Activated naive CD8-positive, alpha-beta T cell treated with anti-CD3 and anti-CD28 coated beads, Interleukin-2, amount 50 U/mL, for 24 hours (primary cell): ENCODE measurements around the gene FAM83F.
A peak's percentile ranks its signal among the peaks of the same experiment; 100 is the strongest.

Experiments used
- ATAC-seq: fragments of 150-1000 bp; cut with Tn5 transposase; one replicate; pipeline ENCODE4 v1.10.0; 2021
- DNase-seq: peaks from one replicate; pipeline ENCODE4 v3.0.0; 2021
- H3K27ac Mint-ChIP-seq: one replicate; pipeline ENCODE4 v1.8.0; 2021; ENCODE audit warnings: mild to moderate bottlenecking, mixed read lengths
- H3K27me3 Mint-ChIP-seq: one replicate; pipeline ENCODE4 v1.8.0; 2021; ENCODE audit warnings: mixed read lengths
- H3K36me3 Mint-ChIP-seq: one replicate; pipeline ENCODE4 v1.8.0; 2021; ENCODE audit warnings: low read depth, mixed read lengths
- H3K4me1 Mint-ChIP-seq: one replicate; pipeline ENCODE4 v1.8.0; 2021; ENCODE audit warnings: mixed read lengths
- H3K4me3 Mint-ChIP-seq: one replicate; pipeline ENCODE4 v1.8.0; 2021; ENCODE audit warnings: mild to moderate bottlenecking, moderate library complexity, mixed read lengths
- H3K9me3 Mint-ChIP-seq: one replicate; pipeline ENCODE4 v1.8.0; 2021; ENCODE audit warnings: mixed read lengths

FAM83F gene

DNA sequence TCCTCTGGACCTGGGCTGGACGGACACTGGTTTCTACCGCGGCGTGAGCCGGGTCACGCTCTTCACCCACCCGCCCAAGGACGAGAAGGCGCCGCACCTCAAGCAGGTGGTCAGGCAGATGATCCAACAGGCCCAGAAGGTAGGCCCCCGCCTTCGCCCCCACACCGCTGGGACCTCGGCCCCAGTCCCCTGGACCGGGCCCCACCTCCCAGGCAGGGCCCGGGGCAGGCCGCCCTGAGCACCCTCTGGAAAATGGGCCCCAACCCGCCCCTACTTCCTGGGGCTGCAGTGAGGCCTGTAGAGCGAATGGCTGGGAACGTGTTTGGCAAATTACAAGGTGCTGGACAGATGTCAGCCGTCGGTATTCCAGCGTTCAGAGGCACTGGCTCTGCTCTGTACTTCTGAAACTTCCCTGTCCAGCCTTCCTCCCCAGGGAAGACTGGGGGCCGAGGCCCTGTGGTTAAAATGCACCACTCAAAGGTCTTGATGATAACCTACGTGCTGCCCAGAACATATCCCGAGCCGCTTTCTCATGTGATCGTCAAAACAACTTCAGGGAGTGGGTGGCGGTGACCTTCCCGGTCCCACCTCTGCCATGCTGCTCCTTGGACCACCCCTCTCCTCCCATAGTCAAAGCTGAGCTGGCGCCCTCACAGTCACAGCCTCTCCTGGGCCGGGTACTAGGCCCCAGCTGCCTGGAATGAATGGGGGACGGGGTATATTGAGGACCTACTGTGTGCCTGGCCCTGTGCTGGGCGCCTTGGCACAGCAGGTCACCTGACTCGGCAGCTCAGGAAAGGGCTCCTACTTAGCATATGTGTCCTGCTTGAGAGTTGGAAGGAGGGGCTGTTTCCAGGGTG lies 869 bp downstream of the FAM83F start:
- Mint-ChIP-seq H3K4me1 (peaks cover 14% of the 10 kb centered on the region), H3K36me3 (no peaks in the 10 kb centered on the region), H3K9me3 (no peaks in the 10 kb centered on the region), H3K27ac (peak overlapping the region; percentile 49), H3K4me3 (peak overlapping the region; percentile 38), H3K27me3 (peaks cover 21% of the 10 kb centered on the region)
- no peak for DNase-seq
- no peak for ATAC-seq

DNA sequence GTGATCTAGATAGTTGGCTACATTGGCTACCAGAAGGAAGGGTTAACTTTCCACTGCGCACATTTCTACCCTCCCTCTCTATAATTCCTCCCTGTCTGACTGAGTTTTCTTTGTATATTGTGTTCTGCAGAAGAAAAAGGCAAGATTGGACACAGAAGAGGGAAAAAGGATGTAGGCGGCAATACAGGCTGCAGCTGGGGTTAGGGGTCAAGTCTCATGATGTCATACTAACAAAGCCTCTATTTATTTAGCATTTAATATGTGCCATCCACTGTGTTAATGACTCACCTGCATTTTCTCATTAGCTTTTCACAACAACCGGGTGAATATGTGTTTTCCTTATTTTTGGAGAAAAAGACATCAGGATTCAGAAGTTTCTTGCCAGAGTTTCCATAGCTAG lies 2.0 kb downstream of the FAM83F start:
- Mint-ChIP-seq H3K9me3 (no peaks in the 10 kb centered on the region), H3K4me1 (peaks cover 14% of the 10 kb centered on the region), H3K4me3 (no peak overlapping the region), H3K36me3 (no peaks in the 10 kb centered on the region), H3K27ac (no peak overlapping the region), H3K27me3 (peaks cover 21% of the 10 kb centered on the region)
- no peak for ATAC-seq
- DNase-seq, result no peak

DNA sequence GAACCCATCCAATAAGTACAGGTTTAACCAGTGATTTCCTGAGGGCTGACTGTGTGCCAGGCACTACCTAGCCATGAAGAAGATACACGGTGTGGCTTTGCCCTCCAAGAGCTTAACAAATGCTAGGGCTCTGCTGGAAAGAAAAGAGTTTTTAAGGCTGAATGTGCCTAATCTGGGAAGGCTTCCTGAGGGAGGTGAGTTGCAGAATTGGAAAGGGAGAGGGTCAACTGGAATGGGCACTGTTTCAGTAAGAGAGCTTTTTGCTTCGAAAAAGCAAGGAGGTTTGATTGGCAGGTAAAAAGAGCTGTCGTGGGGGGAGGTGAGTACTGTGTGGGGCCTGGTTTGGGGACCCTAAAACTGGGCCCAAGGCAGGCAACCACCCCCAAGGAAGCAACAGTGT lies 2.7 kb downstream of the FAM83F start:
- H3K27me3 Mint-ChIP-seq, result peaks cover 22% of the 10 kb centered on the region
- H3K4me1 Mint-ChIP-seq, result peaks cover 14% of the 10 kb centered on the region
- H3K36me3 Mint-ChIP-seq, result no peaks in the 10 kb centered on the region
- DNase-seq (no peak), ATAC-seq (no peak)
- no peaks in the 10 kb centered on the region for H3K9me3 Mint-ChIP-seq
- no peak overlapping the region for H3K4me3 Mint-ChIP-seq
- H3K27ac Mint-ChIP-seq, result no peak overlapping the region

DNA sequence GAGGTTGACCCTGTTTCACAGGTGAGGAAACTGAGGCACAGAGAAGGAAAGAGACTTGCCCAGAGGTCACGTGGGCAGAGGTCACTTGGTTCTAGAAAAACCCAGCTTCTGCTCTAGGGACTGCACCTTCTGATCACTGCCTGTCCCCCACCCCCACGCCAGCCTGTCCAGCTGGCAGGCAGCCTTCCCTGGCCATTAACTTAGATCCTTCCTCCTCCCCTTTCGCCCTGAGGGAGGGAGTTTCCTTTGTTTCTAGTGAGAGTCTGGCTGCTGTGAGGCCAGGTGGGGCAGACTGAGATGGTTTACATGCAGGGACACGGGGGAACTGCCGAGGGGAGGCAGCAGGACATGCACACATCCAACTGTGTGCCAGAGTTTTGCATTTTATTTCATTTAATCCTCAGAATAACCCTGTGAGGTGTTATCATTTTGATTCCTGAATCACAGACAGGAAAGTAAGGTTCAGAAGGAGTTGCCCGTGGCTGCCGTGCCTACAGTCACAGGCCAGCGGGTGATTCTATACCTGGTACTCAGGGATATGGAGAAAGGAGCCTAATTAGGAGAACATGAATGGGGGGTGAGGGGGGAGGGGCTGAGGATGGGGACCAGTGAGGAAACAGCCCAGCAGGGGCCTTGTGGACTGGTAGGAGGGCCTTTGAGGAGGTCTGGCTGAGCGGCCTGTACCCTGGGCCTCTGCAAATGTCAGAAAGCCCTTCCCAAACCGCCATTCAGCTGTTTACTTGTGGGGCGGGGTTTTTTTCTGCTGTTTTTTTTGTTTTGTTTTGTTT lies 3.4 kb downstream of the FAM83F start:
- H3K4me3 Mint-ChIP-seq, result no peak overlapping the region

DNA sequence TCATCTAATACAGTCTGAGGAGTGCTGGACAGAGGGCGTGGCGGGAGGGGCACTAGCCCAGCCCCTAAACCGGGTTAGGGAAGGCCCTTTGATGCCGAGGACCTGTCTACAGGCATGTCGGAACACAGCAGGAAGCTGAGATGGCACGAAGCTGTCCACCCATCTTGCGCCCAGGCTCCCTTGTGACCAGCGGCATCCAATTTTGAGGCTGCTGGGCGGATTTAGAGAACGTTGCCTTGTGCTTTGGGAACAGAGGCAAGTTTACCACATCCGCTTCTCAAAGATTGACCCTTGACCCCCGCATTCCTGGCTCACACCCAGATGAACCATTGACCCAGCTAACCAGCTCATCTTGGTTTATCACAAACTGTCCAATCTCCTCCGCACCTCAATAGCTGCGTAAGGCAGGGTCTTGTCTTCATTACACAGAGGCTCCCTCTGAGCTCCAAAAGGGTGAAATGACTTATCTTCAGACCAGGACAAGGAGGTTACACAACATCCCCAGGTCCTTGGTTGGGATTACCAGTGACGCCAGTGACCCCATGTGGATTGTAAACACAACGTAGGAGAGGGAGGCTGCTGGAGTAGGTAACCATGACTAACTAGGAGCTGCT lies 4.5 kb downstream of the FAM83F start:
- peaks cover 20% of the 10 kb centered on the region for H3K27me3 Mint-ChIP-seq
- DNase-seq, result no peak
- peaks cover 5% of the 10 kb centered on the region for H3K4me1 Mint-ChIP-seq
- no peaks in the 10 kb centered on the region for H3K9me3 Mint-ChIP-seq
- no peaks in the 10 kb centered on the region for H3K36me3 Mint-ChIP-seq
- H3K27ac Mint-ChIP-seq, result no peak overlapping the region
- no peak overlapping the region for H3K4me3 Mint-ChIP-seq
- no peak for ATAC-seq

More for the DNA sequence above, 3.4 kb downstream of the FAM83F start:
- peaks cover 22% of the 10 kb centered on the region for H3K27me3 Mint-ChIP-seq
- H3K27ac Mint-ChIP-seq, result no peak overlapping the region
- H3K4me1 Mint-ChIP-seq, result peaks cover 14% of the 10 kb centered on the region
- ATAC-seq (no peak), DNase-seq (no peak)
- no peaks in the 10 kb centered on the region for H3K36me3 Mint-ChIP-seq
- H3K9me3 Mint-ChIP-seq, result no peaks in the 10 kb centered on the region

DNA sequence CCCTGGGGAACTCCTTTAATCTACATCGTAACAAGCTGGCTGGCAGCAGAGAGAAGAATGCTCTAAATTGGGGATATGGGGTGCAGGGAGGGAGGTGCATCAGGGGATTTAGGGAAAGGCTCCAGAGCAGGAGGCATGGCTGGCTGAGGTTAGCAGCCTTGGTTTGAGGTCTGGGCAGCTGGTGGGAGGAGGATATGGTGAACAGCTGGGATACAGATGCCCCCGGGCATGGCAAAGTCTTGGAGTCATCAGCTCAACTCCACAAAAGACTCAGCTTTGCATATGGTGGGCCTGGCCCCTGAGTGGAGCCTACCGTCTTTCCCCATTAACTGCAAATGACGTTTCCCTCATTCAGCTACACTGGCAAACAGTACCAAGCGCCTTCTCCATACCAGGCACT lies 5.4 kb downstream of the FAM83F start:
- H3K36me3 Mint-ChIP-seq, result no peaks in the 10 kb centered on the region
- ATAC-seq (no peak), DNase-seq (no peak)
- no peaks in the 10 kb centered on the region for H3K9me3 Mint-ChIP-seq
- no peak overlapping the region for H3K4me3 Mint-ChIP-seq
- no peak overlapping the region for H3K27ac Mint-ChIP-seq
- peaks cover 20% of the 10 kb centered on the region for H3K27me3 Mint-ChIP-seq
- peaks cover 4% of the 10 kb centered on the region for H3K4me1 Mint-ChIP-seq

DNA sequence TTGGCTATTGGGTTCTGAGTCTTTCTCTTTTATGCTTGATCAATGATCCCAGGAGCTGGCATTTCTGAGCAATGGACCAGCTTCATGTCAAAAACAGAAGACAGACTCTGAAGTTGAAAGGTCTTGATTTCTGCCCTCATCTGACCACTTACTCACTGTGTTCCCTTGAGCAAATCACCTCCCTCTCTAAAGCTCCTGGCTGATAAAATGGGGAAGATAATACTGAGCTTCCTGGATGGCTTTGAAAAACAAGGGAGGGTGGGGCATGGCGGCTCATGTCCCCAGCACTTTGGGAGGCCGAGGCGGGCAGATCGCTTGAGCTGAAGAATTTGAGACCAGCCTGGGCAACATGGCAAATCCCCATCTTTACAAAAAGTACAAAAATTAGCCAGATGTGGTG lies 6.4 kb downstream of the FAM83F start:
- Mint-ChIP-seq H3K4me3 (no peak overlapping the region), H3K4me1 (peaks cover under 1% of the 10 kb centered on the region), H3K27me3 (peaks cover 15% of the 10 kb centered on the region), H3K36me3 (no peaks in the 10 kb centered on the region), H3K27ac (no peak overlapping the region), H3K9me3 (no peaks in the 10 kb centered on the region)
- no peak for DNase-seq
- no peak for ATAC-seq

DNA sequence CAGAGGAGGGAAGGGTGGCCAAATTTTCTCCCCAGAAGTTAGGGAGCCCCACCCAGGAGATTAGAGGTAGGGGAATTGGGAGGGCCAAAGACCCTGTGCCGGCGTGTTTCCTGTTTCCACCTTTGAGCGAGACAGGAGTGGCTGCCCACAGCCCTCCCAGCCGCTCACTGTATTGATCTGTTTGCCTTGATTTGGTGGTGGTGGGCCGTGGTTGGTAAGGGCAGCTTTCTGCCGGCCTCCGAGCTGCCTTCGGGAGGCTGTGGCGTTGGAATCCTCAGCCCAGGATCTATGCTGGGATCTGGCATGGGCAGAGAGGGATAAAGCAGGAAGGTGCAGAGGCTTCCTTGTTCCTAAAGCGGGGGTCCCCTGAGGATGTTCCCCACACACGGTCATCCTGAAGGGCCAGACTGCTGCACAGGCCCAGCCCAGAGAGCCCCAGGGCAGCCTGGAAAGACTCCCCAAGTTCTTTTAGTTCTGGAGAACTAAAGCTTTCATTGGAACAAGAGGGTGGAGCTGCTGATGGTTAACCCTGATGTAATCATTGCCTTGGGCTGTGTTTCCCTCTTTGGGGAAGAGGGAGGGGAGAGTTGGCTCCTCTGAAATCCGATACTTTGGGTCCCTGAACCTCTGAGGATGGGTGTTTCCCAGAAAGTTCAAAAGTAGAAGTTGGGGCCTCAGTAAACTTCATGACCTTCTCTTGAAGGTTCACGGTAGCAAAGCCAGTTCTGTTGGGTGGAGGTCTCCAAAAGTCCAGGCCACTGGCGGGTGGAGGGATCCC lies 7.2 kb downstream of the FAM83F start:
- Mint-ChIP-seq H3K27ac (no peak overlapping the region), H3K9me3 (no peaks in the 10 kb centered on the region), H3K4me1 (no peaks in the 10 kb centered on the region), H3K4me3 (no peak overlapping the region), H3K27me3 (peaks cover 15% of the 10 kb centered on the region), H3K36me3 (no peaks in the 10 kb centered on the region)
- DNase-seq (no peak), ATAC-seq (no peak)

DNA sequence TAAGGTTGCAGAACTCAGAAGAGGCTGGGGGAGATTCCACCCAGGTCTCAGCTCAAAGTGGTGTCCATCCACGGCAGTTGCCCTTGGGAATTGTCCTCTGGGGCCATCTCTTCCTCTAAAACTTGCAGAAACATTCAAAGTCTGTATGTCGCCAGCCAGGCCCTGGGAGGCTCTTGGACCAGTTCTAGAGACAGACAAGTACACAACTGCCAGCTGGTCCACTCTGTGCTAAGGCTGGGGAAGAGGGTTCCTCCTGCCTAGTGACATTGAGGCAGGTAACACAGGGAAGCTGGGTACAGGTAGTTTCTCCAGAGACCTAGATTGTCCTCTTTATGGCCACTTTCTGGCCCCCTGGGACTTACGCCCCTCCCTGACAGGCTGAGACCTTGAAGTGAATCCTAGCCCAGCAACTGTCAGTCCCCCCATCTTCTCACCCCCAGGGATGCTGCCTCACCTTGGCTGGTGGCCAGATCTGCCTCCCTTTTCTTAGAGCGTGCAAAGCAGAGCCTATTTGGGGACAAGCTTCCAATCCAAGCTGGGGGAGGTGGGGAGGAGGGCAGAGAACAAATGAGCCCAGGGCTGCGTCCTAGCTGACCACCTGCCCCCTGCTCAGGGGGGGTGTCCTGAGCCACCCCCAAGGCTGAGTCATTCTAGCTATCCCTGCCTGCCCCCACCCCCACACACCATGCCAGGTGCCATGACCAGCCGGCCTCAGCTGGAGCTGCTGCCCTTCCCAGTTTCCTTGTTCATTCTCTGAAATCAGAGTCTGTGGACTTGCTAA lies 8.4 kb downstream of the FAM83F start:
- H3K9me3 Mint-ChIP-seq, result no peaks in the 10 kb centered on the region
- no peaks in the 10 kb centered on the region for H3K36me3 Mint-ChIP-seq
- peaks cover 2% of the 10 kb centered on the region for H3K4me1 Mint-ChIP-seq
- no peak for ATAC-seq
- no peak for DNase-seq
- no peak overlapping the region for H3K4me3 Mint-ChIP-seq
- H3K27ac Mint-ChIP-seq, result no peak overlapping the region
- H3K27me3 Mint-ChIP-seq, result peaks cover 15% of the 10 kb centered on the region

DNA sequence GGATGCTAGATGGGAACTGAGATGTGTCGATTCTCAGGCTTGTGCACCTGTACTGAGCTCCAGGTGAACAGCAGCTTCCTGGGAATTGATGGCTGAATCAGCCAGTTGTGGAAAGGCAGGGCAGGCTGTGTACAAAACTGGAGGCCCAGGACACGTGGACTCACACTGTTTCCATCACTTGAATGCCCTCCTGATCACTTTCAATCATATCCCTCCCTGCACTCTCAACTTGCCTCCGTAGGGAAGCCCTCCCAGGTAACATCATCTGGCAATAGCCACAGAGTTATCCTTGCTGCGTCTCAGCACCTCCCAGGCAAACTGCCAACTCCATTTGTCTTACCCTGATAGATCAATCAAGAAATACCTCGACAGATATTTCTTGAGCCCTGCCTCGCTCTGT lies 10.1 kb downstream of the FAM83F start:
- no peak overlapping the region for H3K27ac Mint-ChIP-seq
- DNase-seq (no peak), ATAC-seq (no peak)
- H3K36me3 Mint-ChIP-seq, result no peaks in the 10 kb centered on the region
- H3K9me3 Mint-ChIP-seq, result no peaks in the 10 kb centered on the region
- H3K4me3 Mint-ChIP-seq, result no peak overlapping the region
- H3K4me1 Mint-ChIP-seq, result peaks cover 9% of the 10 kb centered on the region
- peaks cover 22% of the 10 kb centered on the region for H3K27me3 Mint-ChIP-seq

DNA sequence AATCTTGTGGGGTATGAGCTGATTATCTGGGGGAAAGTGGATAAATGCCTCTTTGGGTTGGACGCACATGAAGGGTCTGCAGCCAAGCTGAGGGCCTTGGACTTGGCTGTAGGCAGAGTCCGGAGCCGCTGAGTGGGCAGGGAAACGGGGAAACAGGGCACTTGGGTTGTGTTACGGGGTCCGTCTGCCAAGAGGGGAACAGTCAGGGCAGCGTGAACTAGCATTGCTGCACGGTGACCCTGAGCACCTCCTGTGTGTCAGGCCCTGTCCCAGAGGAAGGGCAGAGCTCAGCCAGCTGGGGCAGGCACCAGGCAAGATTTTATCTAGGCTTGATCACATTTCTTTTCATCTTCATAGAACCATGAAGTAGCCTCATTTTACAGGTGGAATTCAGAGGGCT lies 11.9 kb downstream of the FAM83F start:
- Mint-ChIP-seq H3K36me3 (no peaks in the 10 kb centered on the region), H3K27me3 (peaks cover 29% of the 10 kb centered on the region), H3K4me1 (peaks cover 12% of the 10 kb centered on the region), H3K9me3 (no peaks in the 10 kb centered on the region), H3K4me3 (no peak overlapping the region), H3K27ac (no peak overlapping the region)
- DNase-seq (no peak), ATAC-seq (no peak)

DNA sequence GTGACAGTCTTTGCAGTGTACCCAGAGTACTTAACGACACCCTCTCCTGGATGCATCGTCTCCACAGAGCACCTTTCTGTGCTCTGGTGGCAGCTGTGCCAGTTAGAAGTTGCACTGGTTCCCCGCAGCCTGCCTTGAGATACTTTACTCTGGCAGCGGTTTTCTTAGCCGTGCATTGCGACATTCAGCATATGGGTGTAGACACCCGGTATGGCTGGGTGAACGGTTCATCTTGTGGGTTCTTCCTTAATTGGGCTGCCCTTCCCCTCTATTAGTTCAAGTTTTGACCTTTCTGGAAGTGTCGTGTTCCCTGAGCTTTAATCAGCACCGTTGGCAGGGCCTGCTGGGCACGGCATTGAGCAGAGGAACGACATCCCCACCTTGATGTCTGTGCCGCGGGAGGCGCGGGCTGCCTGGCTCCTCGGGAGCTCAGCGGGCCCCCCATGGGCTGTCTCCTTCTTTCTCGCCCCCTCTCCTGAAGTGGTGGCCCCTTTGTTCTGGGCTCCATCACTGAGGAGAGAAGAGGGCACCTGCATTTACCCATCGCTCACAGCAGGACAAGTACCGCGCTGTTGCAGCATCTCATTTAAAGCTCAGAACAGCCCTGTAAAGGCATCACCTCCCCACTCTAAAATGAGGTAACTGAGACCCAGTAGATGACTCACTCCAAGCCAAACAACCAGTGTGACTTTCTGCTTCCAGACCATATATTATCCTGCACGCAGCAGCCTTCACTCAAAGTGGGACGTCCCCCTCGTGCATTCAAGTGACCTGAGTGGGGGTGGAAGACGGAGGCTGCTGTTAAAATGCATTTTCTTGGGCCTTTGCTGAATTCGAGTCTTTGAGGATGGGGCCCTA lies 13.3 kb downstream of the FAM83F start:
- no peaks in the 10 kb centered on the region for H3K9me3 Mint-ChIP-seq
- no peak overlapping the region for H3K27ac Mint-ChIP-seq
- no peaks in the 10 kb centered on the region for H3K36me3 Mint-ChIP-seq
- ATAC-seq (peak; percentile 47), DNase-seq (no peak)
- no peak overlapping the region for H3K4me3 Mint-ChIP-seq
- peaks cover 12% of the 10 kb centered on the region for H3K4me1 Mint-ChIP-seq
- H3K27me3 Mint-ChIP-seq, result peaks cover 27% of the 10 kb centered on the region

DNA sequence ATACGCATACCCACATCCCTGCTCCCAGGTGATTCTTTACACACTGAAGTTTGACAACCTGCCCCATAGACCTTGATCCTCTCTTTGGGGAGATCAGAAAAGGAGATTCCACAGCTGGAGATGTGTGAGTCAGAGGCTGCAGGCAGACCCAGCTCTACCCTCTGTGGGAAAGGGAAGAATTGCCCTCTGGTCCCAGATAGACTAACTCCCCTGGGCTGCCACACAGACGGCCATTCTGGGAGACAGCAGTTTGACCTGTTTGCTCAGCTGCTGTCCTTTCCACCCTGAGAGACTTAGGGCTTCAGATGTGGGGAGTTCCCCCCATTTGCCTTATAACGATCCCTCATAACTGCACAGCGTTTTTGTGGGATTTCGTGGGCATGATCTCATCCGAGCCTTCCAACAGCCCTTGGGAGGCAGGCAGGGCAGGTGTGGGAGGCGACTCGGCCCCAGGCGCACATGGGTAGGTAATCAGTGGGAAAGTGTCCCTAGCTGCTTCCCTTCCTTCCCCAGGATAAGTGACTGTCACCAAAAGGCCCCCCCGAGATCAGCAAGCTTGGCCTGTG lies 14.1 kb downstream of the FAM83F start:
- Mint-ChIP-seq H3K4me1 (peaks cover 12% of the 10 kb centered on the region), H3K4me3 (no peak overlapping the region), H3K9me3 (no peaks in the 10 kb centered on the region), H3K36me3 (no peaks in the 10 kb centered on the region), H3K27me3 (peaks cover 27% of the 10 kb centered on the region), H3K27ac (no peak overlapping the region)
- ATAC-seq, result no peak
- no peak for DNase-seq
